HG03159 (cell line): Measurements from ENCODE around the gene USH1G.
"Not testable (repeated sequence)": the region's sequence is repeated elsewhere in the genome, so short reads cannot be mapped to it uniquely, and the experiment has no call there.

Source experiments
- ATAC-seq: cut with Tn5 transposase; IDR thresholded peaks from one replicate; pipeline ENCODE4 v1.9.1; 2021; ENCODE audit warnings: mild to moderate bottlenecking, moderate library complexity; ENCODE audit not compliant: unreplicated experiment

Gene USH1G

DNA sequence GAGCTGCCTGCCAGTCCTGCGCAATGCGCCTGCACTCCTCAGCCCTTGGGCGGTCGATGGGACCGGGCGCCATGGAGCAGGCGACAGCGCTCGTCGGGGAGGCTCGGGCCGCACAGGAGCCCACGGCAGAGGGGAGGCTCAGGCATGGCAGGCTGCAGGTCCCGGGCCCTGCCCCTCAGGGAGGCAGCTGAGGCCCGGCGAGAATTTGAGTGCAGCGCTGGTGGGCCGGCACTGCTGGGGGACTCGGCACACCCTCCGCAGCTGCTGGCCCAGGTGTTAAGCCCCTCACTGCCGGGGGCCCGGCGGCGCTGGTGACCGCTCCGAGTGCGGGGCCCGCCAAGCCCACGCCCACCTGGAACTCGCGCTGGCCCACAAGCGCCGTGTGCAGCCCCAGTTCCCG is 16.0 kb downstream of the USH1G start:
- no peak for ATAC-seq

GRCh38 chr17:74906214-74906793 is 16.8 kb downstream of the USH1G start:
- ATAC-seq, result not testable (repeated sequence)

DNA sequence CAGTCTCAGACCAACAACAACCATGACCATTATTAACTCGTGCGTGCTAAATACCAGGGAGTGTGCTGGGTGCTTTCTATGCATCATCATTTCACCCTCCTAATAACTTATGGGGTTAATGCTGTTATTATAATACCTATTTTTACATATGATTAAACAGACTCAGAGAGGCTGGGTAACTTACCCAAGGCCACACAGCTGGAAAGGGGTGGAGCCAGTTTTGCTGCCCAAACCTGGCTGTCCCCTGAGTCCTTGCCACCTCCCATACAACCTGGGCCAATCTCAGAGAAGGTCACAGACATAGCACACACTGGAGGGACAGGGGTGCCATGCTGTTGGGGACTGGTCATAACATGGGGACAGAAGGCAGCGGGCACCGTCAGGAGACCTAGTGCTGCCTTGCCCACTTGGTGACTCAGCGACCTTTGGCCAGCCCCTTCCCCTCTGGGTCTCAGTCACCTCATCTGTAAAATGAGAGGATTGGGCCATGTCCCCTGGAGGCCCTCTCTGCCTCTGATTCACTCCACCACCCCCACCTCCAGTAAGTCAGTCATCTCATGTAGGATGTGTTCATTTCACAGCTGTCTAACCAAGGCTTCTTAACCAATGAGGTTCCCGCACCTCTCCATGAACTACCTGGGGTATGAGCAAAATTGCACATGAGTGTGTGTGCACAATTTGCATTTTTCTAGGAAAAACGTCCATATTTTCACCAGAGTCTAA is 18.2 kb downstream of the USH1G start:
- no peak for ATAC-seq

DNA sequence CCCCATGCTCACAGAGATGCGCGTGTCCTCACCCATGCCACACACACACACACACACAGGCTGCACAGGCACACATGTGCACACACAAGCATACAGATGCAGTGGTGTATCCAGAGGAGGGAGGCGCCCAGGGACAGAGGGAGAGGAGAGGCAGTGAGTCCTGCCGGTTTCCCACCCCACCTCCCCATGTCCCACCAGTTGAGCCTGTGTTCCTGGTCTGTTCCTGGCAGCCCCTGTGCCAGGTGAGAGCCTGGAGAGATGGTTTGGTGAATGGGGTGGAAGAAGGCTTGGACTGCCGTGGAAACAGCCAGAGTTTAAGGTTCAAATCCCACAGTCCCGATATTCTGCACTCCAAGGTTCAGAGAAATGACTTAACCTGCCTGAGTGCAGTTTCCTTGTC is 19.4 kb downstream of the USH1G start:
- no peak for ATAC-seq

GRCh38 chr17:74903034-74903433 is 20.0 kb downstream of the USH1G start:
- ATAC-seq, result no peak

GRCh38 chr17:74901353-74902135 is 21.5 kb downstream of the USH1G start:
- no peak for ATAC-seq

DNA sequence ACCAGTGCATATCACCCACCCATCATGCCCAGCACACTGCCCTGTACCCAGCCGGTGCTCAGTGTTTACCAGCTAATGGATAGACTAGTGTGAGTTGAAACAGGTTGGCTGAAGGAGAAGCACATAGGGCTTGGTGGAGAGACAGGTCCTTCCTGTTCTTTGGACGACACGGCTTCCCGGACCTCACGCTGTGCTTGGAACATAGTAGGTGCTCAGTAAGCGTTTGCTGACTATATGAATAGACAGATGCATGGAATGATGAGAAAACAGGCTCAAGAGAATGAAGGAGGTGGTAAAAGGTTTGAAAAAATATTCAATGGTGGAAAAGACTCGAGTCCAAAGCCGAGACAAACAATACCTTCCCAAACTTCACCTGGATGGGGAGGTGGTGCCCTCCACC is 22.8 kb downstream of the USH1G start:
- no peak for ATAC-seq

DNA sequence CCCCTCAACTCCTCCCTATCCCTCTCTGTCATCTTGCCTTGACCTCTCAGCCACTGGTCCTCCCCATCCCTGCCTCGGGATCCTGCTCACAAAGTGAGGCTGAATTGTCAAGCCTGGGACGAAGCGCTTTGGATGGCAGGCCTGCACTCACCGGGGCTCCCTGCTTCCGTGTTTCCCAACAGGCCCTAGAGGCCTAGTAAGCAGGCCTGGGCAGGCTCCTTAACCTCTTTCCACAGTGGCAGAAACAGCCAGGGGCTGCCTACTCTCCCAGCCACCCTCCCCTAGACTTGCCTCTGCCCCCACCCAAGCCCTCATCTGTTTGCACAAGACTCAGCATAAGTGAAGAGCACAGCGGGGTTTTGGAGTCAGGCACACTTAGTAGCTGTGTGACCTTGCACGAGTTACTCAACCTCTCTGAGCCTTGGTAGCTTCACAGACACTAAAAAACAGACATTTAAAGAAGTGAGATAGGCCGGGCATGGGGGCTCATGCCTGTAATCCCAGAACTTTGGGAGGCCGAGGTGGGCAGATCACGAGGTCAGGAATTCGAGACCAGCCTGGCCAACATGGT is 24.6 kb downstream of the USH1G start:
- ATAC-seq, result no peak

GRCh38 chr17:74893936-74894671 is 29.0 kb downstream of the USH1G start:
- no peak for ATAC-seq

GRCh38 chr17:74892974-74893911 is 29.8 kb downstream of the USH1G start, which contains the start of gene FADS6:
Gene FADS6 (minus strand): TSS chr17:74893633. CDS start chr17:74893595, 38 bp downstream.
- no peak for ATAC-seq

GRCh38 chr17:74892013-74892841 is 30.8 kb downstream of the USH1G start:
- no peak for ATAC-seq

DNA sequence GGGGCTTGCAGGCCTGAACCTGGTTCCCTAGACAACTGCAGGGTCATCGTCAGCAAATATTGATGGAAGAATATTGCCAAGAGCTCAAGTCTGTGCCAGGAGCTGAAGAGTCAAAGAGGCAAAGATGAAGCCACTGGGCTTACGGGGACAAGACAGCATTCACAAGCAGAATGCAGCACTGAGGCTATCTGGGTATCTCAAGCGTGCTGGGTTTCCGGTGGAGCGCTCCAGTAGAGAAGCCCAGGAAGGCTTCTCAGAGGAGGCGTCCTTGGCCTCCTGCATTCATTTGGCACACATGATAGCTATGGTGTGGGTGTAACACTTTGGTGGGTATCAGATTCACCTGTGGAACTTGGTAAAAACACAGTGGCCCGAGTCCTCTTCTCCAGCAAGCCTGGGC is 32.5 kb downstream of the USH1G start:
- ATAC-seq, result no peak

GRCh38 chr17:74888469-74888868 is 34.6 kb downstream of the USH1G start:
- ATAC-seq, result no peak

GRCh38 chr17:74883241-74883745 is 39.8 kb downstream of the USH1G start:
- ATAC-seq, result no peak

DNA sequence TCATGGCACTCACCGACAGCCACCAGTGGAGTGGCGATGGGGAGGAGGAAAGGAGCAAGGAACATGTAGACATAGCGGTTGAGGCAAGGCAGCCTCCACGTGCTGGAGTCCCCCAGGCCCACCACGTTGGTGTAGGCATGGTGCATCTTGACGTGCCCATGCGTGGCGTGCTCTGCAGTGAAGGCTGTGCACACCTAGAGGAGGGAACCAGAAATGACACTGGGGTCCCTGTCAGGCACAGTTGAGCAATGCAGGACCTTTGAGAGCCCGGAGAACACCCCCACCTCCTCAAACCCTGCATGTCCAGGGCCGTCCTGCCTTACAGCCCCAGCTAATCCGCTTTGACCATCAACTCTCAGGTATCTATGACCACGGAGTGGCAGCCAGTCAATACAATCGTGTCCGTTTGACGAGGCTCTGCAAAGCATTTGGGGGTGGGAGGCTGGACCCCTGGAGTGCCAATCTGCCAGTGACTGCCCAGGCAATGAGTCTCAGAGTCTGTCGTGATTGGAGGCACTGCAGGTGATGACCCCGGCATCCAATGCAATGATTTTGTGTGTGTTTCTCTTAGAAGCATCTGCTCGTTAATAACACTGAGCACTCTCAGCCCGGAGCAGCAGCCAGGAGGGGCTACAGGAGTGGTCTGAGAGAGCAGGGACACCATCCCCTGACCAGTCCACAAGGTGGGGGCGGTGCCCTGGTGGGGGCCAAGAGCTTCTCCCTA is 40.4 kb downstream of the USH1G start:
- ATAC-seq, result no peak

DNA sequence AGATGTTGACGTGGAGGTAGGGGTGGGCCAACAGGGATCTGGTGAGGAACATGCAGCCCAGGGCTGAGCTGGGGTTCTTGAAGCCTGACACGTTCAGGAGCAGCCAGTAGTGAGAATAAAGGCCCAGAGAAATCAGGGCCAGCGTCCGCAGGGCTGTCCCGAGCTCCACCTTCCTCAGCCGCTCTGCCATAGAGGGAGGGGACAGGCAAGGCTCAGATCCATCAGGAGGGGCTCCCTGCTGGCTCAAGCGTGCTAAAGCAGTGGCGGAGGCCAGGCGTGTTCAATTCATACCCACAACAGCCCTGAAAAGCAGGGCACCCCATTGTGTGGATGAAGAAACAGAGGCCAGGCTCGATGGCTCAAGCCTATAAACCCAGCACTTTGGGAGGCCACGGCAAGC is 42.0 kb downstream of the USH1G start:
- no peak for ATAC-seq

GRCh38 chr17:74879308-74879707 is 43.7 kb downstream of the USH1G start:
- no peak for ATAC-seq

DNA sequence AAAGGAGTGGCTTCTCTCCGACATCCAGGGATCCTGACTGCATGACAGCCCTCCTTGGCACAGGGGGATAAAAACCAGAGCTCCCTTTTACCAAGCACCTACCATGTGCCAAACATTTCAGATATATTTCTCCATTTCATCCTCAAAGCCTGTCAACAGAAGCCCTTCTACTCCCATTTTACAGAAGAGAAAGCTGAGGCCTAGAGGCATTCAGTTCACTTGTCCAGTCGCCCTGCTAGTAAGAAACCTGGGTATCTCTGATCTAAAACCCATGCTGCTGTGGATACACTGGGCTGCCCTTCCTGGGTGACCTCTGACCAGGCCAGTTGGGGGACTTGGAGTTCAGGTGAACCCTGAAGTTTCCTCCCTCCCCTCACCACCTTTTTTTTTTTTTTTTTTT is 44.4 kb downstream of the USH1G start:
- ATAC-seq, result no peak
